Activated CD4-positive, alpha-beta memory T cell treated with anti-CD3 and anti-CD28 coated beads, Interleukin-2, amount 10 ng/mL, durations not matched to agents 7 days and 5 days (primary cell): ENCODE results near the gene ZNF496. TPM values are rescaled to one million over a fixed set of nuclear protein-coding genes. Genes with fewer than 3 reads are reported as not detected.
"Not testable (repeated sequence)": the region's sequence is repeated elsewhere in the genome, so short reads cannot be mapped to it uniquely, and the experiment has no call there.

Experiments used
- CTCF ChIA-PET: fragments of 350-600 bp; sonication (Branson Sonifier 250); formaldehyde crosslinking; loops from one replicate; lab custom pipeline; 2021; ENCODE audit warnings: antibody characterized with exemption, inconsistent platforms; lab: Charles Lee
- POLR2A ChIA-PET: fragments of 350-600 bp; sonication (Branson Sonifier 250); formaldehyde crosslinking; loops from one replicate; lab custom pipeline; 2021; ENCODE audit warnings: antibody characterized with exemption; lab: Charles Lee
- DNase-seq: peaks from one replicate; pipeline ENCODE4 v3.0.0-alpha.2; 2020
- H3K27ac Mint-ChIP-seq: one replicate; pipeline ENCODE4 v1.8.0; 2021; ENCODE audit warnings: mild to moderate bottlenecking, mixed read lengths
- H3K27me3 Mint-ChIP-seq: one replicate; pipeline ENCODE4 v1.8.0; 2021; ENCODE audit warnings: mixed read lengths
- H3K36me3 Mint-ChIP-seq: one replicate; pipeline ENCODE4 v1.8.0; 2021; ENCODE audit warnings: low read depth, mixed read lengths
- H3K4me1 Mint-ChIP-seq: one replicate; pipeline ENCODE4 v1.8.0; 2021; ENCODE audit warnings: mixed read lengths
- H3K4me3 Mint-ChIP-seq: one replicate; pipeline ENCODE4 v1.8.0; 2021; ENCODE audit warnings: mild to moderate bottlenecking, mixed read lengths
- H3K9me3 Mint-ChIP-seq: one replicate; pipeline ENCODE4 v1.8.0; 2021; ENCODE audit warnings: mixed read lengths
- total RNA-seq, 2 experiments: library from RNA; stranded (reverse); gene quantifications; one replicate each; pipeline ENCODE4 v1.2.3, GENCODE V29; 2021

Gene ZNF496
- total RNA-seq, 2 experiments from 2014 or later = 6.4 to 6.5 TPM

DNA sequence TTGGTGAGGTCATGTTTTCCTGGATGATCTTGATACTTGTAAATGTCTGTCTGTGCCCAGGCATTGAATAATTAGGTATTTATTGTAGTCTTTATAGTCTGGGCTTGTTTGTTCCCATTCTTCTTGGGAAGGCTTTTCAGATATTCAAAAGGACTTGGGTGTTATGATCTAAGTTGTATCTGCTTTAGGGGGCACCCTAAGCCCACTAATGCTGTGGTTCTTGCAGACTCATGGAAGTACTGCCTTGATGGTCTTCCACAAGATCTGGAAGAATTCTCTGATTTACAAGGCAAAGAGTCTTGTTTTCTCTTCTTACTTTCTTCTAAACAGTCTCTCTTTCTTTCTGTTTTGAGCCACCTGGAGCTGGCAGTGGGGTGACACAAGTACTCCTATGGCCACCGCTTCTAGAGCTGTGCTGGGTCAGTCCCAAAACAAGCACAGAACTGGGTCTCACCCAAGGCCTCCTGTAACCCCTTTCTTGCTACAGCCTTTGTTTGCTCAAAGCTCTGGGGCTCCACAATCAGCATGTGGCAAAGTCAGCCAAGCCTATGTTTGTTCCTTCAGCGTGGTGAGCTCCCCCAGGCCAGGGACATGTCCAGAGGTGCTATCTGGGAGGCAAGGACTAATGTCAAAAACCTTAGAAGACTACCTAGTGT is 63.1 kb downstream of the ZNF496 start:
- POLR2A ChIA-PET = no interaction called here
- no peak overlapping the region for H3K4me3 Mint-ChIP-seq
- no peaks in the 10 kb centered on the region for H3K4me1 Mint-ChIP-seq
- DNase-seq = no peak
- H3K27ac Mint-ChIP-seq = no peak overlapping the region
- CTCF ChIA-PET = no interaction called here
- H3K27me3 Mint-ChIP-seq = no peaks in the 10 kb centered on the region
- peaks cover 8% of the 10 kb centered on the region for H3K9me3 Mint-ChIP-seq
- H3K36me3 Mint-ChIP-seq = peaks cover 2% of the 10 kb centered on the region

DNA sequence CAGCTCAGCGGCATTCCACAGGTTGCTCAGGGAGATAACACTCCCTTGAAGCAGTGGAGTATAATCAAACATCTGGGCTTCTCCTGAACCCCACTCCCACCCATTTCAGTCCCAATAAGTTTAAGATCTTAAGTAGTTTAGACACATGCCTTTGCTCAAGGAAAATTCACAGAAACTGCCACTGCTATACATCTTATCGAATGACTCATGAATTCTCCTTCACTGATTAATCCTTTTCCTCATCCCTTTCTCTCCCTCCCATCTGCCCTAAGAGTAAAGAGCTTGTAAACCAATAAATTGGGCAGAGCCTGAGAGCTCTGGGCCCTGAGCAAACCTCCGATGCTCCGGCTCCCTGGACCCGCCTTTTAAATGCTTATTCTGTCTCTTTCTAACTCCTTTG is 65.6 kb downstream of the ZNF496 start:
- Mint-ChIP-seq H3K27ac (no peak overlapping the region), H3K27me3 (peaks cover 3% of the 10 kb centered on the region), H3K4me1 (no peaks in the 10 kb centered on the region), H3K9me3 (peaks cover 11% of the 10 kb centered on the region), H3K4me3 (no peak overlapping the region), H3K36me3 (peaks cover 2% of the 10 kb centered on the region)
- POLR2A ChIA-PET = no interaction called here
- no peak for DNase-seq
- CTCF ChIA-PET = no interaction called here

DNA sequence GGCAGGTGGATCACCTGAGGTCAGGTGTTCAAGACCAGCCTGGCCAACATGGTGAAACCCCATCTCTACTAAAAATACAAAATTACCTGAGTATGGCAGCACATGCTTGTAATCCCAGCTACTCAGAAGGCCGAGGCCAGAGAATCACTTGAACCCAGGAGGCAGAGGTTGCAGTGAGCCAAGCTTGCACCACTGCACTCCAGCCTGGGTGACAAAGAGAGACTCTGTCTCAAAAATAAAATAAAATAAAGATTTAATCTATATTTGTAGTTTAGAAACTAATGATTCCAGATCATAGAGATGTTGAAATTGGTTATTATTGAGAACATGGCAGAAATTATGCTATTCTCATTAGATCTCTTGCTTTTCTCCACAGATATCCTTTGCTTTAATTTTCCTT is 75.9 kb downstream of the ZNF496 start, which contains the start of gene VN1R5:
TSS of gene VN1R5 (plus strand) at position 301 of the 400 bp plus-strand sequence.
- POLR2A ChIA-PET, CTCF ChIA-PET: not testable (repeated sequence)

DNA sequence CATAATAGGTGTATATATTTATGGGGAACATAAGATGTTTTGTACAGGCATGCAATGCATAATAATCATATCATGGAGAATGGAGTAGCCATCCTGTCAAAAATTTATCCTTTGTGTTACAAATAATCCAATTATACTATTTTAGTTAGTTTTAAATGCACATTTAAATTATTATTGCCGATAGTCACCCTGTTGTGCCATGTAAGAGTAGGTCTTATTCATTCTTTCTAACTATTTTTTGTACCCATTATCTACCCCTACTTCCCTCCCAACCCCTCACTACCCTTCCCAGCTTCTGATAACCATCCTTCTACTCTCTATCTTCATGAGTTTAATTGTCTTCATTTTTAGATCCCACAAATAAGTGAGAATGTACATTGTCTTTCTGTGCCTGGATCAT is 84.1 kb downstream of the ZNF496 start:
- POLR2A ChIA-PET = no interaction called here
- Mint-ChIP-seq H3K4me3 (no peak overlapping the region), H3K27me3 (peaks cover 3% of the 10 kb centered on the region), H3K27ac (no peak overlapping the region), H3K36me3 (no peaks in the 10 kb centered on the region), H3K9me3 (peaks cover 30% of the 10 kb centered on the region), H3K4me1 (no peaks in the 10 kb centered on the region)
- DNase-seq = no peak
- CTCF ChIA-PET = no interaction called here

More for the DNA sequence above, 75.9 kb downstream of the ZNF496 start, which contains the start of gene VN1R5:
- H3K27ac Mint-ChIP-seq, H3K9me3 Mint-ChIP-seq, H3K4me3 Mint-ChIP-seq, H3K4me1 Mint-ChIP-seq, H3K27me3 Mint-ChIP-seq, DNase-seq, H3K36me3 Mint-ChIP-seq: not testable (repeated sequence)

Other genes starting within 250 kb of the ZNF496 start
- 10 to 100 TPM; 10.3 to 11.6 TPM for gene ZNF669, start 227.5 kb downstream of the ZNF496 start, total RNA-seq
- gene ZNF124, start 159.8 kb downstream of the ZNF496 start, total RNA-seq = 10 to 100 TPM; 12.3 to 14.6 TPM
- gene VN1R5, start 75.8 kb downstream of the ZNF496 start, total RNA-seq = not detected
- under 1 TPM; 0.25 to 0.40 TPM for gene NLRP3, start 84.3 kb upstream of the ZNF496 start, total RNA-seq
- not detected for gene OR2B11, start 126.2 kb upstream of the ZNF496 start, total RNA-seq
- gene OR2C3, start 204.6 kb upstream of the ZNF496 start, total RNA-seq = not detected
- not detected for gene GCSAML, start 217.3 kb upstream of the ZNF496 start, total RNA-seq